GM21360 (cell line): Measurements from ENCODE around the gene SPEG.

ENCODE experiments used
- ATAC-seq: cut with Tn5 transposase; IDR thresholded peaks from one replicate; pipeline ENCODE4 v1.9.1; 2021; ENCODE audit warnings: mild to moderate bottlenecking, moderate library complexity; ENCODE audit not compliant: unreplicated experiment

Gene SPEG

GRCh38 chr2:219524817-219525216, 90.2 kb downstream of the SPEG start:
- no peak for ATAC-seq

- ATAC-seq = no peak
Measured at GRCh38 chr2:219525533-219526232, 91.0 kb downstream of the SPEG start.

- no peak for ATAC-seq
Measured at GRCh38 chr2:219526320-219527075, 91.9 kb downstream of the SPEG start.

GRCh38 chr2:219527076-219527394, 92.4 kb downstream of the SPEG start:
- no peak for ATAC-seq

GRCh38 chr2:219527472-219527871, 92.8 kb downstream of the SPEG start:
- ATAC-seq = no peak

GRCh38 chr2:219530048-219530963, 95.7 kb downstream of the SPEG start:
- ATAC-seq = peak; percentile 60

GRCh38 chr2:219531639-219532377, 97.2 kb downstream of the SPEG start:
- no peak for ATAC-seq

GRCh38 chr2:219532378-219532649, 97.7 kb downstream of the SPEG start:
- no peak for ATAC-seq

- no peak for ATAC-seq
Measured at GRCh38 chr2:219533930-219534661, 99.5 kb downstream of the SPEG start.

- ATAC-seq = no peak
Measured at GRCh38 chr2:219536425-219536824, 101.8 kb downstream of the SPEG start.

GRCh38 chr2:219536967-219537366, 102.3 kb downstream of the SPEG start:
- no peak for ATAC-seq

GRCh38 chr2:219537657-219538488, 103.2 kb downstream of the SPEG start:
- ATAC-seq = no peak

- ATAC-seq = no peak
Measured at GRCh38 chr2:219538504-219538951, 103.9 kb downstream of the SPEG start.

GRCh38 chr2:219538956-219539788, 104.5 kb downstream of the SPEG start:
- no peak for ATAC-seq

GRCh38 chr2:219539926-219540678, 105.5 kb downstream of the SPEG start:
- no peak for ATAC-seq

GRCh38 chr2:219540784-219541504, 106.3 kb downstream of the SPEG start:
- no peak for ATAC-seq

- peak; percentile 42 for ATAC-seq
Measured at GRCh38 chr2:219541611-219542180, 107.1 kb downstream of the SPEG start.
